HCEC 1CT (cell line): ENCODE data around the gene NDUFAF3.

Experiments used
- DNase-seq: peaks from one replicate; pipeline ENCODE4 v3.0.0-alpha.2; 2017

Gene NDUFAF3

DNA sequence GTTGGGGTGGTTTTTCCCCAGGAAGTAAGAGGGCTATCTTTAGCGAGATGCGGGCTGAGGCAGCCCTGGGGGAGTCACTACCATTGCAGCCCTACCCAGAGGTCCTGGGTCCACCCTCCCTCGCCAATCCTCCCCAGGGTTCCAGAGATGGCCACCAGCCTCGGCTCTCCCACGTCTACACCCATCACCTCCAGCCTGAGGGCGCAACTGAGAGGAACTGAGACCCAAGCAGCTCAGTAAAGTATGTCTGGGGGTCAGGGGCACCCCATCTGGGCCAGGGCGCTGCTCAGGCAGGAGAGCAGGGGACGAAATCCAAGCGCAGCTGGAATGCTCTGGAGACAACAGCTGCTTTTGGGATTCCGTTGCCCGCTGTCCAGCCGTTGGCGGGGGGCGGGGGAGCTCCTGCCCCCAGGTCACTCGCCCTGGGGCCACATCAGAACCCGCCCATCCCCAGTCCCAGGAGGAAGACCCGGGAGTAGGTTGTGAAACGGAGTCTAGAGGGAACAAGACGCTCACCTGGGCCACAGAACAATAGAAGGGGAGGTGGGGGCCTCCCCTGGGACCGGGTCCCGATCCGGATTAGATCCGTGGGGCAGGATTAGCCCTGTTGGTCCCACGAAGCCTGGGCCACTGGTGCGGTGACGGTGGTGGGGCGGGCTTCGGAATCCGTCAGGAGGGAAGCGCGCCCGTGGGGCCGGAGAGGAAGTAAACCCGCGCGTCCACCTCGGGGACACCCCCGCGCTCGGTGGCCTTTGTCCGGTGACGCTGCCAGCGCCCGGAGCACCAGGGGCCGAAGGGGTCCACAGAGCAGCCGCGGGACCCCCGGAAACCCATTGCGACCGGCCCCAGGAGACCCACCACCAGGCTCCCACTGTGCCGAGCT is 1.4 kb upstream of the NDUFAF3 start:
- DNase-seq: peak; percentile 17

DNA sequence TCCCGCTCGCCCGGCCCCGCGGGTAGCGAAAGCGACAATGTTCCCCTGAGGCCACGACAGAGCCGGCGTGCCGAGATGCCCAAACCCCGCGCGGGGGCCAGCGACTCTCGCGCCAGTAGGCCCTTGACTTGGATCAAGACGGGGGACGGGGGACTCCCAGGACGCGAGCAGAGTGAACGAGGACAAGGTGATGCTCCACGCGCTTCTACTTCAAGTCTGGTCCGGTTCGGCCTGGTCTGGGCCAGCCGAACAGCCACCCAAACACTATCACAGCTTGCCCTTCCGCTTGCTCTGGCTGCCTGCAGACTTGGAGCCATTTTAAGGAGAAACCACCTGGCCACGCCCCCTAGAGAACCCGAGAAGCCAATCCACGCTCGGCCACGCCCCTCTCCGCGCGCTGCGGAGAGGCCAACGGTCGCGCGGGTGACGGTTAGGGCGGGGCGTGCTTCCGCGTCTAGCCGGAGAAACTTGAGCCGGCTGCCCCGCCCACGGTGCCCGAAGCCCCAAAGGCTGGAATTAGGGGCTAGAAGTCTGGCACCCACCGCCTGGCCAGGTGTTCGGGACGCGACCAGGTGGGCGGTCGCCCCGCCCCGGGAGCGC is 608 bp upstream of the NDUFAF3 start:
- peak; percentile 96 for DNase-seq

DNA sequence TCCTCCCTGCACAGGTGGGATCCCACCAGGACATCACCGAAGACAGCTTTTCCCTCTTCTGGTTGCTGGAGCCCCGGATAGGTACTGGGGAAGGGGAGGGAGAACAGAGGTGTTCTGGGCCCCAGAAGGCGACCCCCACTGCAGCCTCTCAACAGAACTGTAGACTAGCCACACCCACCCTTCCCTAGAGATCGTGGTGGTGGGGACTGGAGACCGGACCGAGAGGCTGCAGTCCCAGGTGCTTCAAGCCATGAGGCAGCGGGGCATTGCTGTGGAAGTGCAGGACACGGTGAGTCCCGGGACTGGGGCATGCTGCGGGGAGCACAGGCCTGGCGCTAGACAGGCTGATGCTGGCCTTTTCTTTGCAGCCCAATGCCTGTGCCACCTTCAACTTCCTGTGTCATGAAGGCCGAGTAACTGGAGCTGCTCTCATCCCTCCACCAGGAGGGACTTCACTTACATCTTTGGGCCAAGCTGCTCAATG is 809 bp downstream of the NDUFAF3 start:
- no peak for DNase-seq

DNA sequence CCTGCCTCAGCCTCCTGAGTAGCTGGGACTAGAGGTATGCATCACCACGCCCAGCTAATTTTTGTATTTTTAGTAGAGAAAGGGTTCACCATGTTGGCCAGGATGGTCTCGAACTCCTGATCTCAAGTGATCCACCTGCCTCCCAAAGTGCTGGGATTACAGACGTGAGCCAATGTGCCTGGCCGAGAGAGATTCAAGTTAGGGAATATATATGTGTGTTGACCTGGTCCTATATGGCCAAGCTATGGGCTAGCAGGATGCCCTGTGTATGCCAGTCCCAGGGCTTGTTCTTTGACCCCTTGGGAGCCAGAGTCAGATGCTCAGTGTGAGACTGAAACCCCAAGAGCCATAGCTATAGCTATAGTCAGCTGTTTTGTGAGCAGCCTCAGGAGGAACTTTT is 1.9 kb downstream of the NDUFAF3 start:
- no peak for DNase-seq

DNA sequence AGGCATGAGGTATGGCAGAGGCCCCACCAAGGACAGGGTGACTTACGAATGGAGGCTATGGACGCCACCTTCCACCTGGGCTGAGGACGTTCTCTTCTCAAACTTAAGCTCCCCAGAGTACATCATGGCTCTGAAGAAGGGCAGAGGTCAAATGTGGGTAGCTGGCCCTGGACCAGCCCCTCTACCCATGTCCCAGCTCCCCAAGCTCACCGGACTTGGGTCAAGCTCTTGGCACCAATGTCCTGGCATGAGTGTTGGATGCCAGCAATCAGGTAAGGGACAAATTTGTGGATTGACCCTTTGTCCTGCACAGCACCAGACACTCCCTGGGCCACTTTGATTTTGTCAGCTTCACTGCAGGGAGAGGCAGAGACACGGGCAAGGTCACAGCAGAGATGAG is 2.5 kb downstream of the NDUFAF3 start:
- DNase-seq: no peak

DNA sequence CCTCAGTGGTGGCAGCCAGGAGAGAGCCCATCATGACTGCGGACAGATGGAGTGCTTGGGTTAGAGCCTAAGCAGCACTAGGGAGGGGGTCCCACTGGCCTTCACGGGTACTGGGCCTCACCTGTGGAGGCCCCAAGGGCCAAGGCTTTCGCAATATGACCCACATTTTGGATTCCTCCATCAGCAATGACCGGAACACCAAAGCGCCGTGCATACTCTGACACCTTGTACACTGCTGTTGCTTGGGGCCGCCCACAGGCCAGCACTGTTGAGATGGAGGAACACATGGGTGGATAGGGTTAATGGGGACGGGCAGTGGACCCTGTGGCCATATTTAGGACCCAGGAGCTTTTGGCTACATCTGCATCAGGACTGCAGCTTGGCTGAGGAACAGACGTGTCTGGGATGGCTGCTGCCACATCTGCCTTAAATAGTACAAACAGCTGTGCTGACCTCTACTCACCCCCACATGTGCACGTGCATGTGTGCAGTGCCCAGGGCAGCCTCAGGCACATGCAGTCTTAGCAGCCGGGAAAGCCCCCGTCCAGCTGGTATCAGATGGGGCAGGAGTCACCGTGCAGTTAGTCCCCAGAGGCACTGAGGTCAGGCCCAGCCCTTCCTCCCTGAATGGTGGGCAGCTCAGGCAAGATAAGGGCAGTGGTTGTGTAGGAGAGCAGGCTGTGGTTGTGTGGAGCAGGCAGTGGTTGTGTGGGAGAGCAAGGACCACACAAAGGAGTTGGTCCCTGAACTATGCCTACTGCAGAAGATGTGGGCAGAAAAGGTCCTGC is 3.3 kb downstream of the NDUFAF3 start:
- no peak for DNase-seq

DNA sequence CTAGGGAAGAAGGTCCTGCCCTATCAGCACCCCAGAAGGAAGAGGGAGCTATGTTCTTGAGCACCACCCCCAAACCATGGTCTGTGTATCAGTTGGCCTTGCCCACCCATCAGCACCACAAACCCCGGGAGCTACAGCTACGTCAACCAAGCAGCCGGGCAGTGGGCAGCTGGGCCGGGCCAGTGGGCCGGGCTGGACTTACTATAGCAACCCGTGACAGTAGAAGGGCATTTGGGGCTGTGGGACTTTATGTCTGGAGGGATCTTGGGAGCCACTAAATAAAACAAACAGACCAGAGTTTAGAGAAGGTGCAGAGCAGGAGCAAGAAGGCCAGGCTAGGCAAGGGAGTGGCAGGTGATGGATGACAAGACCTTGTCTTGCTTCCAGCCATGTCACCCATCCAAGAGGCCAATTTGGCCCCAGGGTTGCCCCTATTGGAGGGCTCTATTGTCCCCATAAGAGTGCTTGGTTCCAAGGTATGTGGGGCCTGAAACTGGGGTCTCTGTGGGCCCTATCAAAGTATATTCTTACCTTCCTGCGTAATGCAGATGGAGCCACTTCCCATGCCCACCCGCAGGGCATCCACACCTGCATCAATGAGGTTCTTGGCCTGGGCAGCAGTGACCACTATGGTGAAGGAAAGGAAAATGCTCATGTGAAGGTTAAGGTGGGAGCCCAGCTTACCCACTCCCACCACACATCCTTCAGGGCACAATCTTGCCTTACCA is 4.0 kb downstream of the NDUFAF3 start:
- no peak for DNase-seq

DNA sequence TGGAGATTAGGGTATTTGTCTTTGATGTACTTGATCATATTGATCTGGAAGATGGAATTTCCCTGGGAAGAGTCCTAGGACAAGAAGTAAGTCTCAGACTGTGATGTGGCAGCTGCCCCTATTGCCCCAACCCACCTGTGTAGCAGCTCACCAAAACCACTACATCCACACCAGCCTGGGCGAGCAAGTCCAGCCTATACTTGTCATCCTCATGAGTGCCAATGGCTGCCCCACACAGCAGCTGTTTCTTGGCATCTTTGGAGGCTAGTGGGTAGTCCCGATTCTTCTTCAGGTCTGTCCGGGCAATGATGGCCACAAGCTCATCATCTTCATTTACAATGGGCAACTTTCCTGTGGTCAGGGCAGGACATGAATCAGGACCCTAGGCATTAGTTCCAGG is 4.6 kb downstream of the NDUFAF3 start:
- DNase-seq: no peak

DNA sequence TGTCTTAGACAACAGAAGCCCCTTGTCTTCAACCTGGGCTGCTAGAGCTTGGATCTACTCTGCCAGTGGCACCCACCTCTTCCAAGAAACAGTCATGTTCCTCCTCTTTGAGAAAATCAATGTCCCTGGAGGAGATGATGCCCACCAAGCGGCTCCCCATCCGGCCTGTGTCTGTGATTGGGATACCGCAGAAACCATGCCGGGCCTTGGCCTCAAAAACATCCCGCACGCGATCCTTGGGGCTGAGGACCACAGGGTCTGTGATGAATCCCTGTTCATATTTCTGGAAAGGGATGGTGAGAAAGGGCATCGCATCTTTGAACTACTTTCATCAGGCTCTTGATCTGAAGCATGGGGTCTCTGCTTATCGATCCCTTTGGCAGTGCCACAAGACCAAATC is 5.7 kb downstream of the NDUFAF3 start:
- DNase-seq: no peak

DNA sequence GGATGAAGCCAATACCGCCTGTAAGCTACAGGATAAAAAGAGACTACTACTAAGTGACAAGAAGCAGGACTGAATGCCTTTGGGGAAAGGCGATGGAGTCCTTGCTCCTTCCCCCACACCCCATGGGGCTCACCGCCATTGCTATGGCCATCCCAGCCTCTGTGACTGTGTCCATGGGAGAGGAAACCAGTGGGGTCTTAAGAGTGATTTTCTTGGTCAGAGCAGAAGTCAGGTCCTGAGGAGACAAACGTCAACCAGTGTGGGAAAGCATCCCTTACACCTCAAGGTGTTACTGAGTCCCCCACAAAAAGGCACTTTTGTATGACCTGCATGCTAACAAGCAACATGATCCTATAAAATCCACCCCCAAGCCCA is 6.4 kb downstream of the NDUFAF3 start:
- no peak for DNase-seq

DNA sequence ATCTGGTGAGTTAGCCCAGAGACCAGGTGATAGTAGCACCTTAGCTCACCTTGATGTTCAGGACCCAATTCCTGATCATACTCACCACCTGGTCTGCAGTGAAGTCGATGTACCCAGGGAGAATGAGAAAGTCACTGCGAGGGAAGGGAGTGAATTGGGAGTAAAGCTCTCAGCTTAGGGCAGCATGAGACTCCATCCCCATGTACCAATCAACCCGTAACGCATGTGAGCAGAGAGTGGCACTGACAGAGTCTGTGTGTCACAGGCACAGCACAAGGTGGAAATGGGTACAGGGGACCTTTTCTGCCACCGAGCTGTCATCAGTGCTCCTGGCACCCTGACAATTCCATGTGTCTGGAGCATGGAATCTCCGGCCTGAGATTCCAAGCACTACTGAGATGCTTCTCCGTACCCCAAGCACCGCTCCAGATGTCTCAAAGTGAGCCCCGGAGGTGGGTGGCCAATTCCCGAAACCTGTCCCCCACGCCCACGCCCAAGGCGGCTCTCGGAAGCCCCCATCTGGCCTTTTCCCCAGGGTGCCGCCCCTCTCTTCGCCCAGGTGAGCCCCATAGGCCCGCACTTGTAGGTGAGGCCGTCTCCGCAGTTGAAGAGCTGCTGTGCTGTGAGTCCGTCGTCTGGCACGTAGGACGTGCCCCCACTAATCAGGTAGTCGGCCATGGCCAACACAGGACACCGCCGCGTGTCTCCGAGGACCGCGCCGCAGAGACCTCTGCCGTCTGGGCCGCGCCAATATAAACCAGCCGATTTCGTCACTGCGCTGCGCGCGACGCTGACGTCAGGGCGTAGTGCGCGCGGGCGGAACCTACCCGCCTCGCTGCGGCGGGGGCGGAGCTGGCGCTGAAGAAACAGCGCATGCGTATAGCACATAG is 7.0 kb downstream of the NDUFAF3 start, which contains the start of gene IMPDH2:
Gene IMPDH2 (minus strand): TSS at position 726 of the 890 bp plus-strand sequence. CDS start 48 bp downstream, at position 678.
- peak; percentile 89 for DNase-seq

DNA sequence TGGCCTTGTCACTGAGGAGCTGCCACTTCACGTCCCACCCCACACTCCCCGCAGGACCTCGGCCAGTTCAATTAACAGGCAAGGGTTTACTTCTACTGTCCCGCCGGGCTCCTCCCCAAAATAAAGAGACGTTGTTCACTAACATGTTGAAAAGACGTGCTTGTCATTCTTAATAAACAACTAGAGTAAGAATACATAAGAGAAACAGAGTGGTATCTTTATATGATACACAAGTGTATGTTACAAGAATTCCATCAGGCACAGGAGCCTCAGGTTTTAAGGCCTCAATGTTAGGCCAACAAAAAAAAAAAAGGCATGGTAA is 7.6 kb downstream of the NDUFAF3 start:
- no peak for DNase-seq

DNA sequence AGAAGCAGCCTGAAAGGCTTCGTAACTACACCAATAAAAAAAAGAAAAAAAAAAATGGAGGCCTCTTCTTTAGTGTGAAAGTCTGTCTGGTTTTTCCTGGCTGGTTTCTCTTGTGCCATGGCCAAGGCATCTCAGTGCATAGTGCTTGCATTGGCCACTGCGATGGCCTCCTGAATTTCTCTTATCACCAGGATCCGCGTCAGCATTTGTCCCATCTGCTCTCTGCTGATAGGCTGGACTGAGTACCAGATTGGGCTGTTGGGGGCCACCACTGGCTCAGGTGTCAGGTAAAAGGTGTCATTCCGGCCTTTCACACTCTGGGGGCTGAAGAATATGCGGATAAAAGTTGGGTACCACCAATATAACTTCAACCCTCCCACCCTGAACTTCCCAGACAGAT is 8.4 kb downstream of the NDUFAF3 start:
- no peak for DNase-seq

DNA sequence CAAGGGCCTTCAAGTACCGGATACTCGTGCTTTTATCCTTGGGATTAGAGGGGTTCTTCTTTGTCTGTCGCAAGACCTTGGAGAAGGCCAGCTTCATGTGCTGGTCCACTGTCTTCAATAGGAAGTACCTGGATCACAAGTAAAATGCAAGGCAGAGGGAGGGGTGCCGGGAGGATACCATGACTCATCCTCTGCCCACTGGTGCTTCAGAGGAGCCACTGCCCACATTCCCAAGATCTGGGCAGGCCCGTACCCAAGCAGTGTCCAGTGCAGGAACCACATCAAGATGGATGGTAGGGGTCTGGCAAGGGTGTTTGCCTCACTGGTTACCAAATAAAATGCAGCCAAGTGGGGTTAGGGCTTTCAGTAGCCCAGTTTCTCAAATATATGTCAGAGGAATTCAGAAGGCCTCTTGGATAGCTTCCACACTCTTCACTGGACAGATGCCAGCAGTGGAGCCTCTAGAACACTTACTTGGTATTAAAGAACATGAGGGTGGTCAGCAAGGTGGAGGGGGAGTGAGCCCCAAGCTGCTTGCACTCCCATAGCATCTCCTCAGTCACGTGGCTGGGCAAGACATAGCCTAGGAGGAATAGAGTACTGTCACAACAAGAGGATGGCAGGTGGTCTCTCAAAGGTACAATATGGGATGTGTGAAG is 10.9 kb downstream of the NDUFAF3 start:
- no peak for DNase-seq

DNA sequence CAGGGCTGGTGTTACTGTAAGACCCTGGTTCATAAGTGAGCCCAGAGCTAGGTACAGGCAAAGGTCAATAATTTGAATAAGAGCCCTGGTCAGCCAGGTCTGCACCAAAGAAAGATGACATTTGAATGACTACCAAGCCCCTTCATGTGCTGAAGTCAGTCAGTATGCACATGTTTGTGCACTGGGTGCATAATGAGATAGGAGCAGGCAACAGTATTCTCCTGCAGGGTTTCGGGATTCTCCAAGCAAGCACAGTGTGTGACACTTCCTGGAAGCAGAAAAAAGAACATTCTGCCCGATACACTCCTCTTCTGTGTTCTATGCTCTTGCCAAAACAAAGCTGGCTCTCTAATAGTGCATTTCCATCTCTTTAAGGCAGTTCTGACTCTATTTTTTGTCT is 12.7 kb downstream of the NDUFAF3 start:
- no peak for DNase-seq

DNA sequence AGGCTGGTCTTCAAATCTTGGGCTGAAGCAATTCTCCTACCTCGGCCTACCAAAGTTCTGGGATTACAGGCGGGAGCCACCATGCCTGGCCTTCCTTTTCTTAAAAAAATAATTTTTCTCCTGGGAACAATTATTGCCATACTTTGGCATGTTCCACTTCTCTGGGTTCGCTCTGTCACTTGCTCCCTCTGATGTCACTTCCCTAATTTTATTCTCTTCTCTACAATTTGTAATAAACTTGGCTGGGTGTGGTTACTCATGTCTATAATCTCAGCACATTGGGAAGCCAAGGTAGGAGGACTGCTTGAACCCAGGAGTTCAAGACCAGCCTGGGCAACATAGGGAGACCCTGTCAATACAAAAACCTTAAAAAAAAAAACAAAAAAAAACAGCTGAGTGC is 13.4 kb downstream of the NDUFAF3 start:
- DNase-seq: no peak

DNA sequence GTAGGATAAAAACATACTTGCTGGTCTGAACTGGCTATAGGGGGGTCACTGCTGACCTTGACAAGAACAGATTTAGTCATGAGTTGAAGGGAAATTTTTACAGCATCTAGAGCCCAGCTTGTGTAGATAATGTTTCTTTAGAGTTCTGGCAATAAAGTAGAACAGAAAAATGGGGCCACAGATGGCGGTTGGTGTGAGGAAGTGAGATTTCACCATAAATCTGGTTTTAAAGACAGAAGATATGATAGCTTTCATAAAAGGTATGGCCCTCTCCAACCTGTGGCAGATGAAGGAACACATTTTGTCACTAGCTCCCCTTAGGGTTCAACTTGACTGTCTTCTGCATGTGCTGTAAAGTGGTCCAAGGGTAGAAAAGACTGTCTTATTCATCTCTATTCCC is 31.6 kb downstream of the NDUFAF3 start:
- no peak for DNase-seq

DNA sequence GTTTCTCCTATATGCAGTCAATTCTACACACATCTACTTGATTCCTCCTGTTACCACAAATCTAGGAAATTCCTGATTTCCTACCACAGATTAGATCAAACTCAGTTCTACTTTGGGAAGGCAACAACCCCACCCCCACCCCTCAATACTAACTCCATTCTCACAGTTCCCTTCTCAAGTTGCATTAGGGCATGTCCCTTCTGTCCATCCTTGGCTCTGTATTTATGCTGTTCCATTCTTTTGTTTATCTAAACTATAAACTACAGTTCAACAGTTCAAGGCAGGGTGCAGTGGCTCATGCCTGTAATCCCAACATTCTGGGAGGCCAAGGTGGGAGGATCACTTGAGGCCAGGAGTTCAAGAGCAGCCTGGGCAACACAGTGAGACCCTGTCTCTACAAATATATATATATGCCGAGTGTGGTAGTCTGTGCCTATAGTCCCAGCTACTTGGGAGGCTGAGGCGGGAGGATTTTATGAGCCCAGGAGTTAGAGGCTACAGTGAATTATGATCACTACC is 32.5 kb downstream of the NDUFAF3 start:
- DNase-seq: peak; percentile 9

DNA sequence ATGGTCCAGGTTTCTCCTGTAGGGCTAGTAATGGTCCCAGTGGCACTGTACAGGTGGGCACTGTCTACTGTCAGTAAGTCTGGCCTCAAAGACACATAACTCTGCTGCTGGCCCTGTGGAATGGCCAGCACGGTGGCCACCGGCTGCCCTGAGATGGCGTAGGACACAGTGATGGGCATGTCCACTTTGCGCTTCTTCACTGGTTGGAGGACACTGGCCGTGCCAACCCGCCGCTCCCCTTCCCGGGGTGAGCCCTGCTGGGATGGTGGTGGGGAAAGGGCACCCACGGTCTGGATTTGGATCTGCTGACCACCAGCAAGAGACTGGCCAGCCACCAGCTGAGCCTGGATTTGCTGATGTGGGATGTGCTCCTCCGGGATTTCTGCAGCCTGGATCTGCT is 35.3 kb downstream of the NDUFAF3 start:
- DNase-seq: no peak

DNA sequence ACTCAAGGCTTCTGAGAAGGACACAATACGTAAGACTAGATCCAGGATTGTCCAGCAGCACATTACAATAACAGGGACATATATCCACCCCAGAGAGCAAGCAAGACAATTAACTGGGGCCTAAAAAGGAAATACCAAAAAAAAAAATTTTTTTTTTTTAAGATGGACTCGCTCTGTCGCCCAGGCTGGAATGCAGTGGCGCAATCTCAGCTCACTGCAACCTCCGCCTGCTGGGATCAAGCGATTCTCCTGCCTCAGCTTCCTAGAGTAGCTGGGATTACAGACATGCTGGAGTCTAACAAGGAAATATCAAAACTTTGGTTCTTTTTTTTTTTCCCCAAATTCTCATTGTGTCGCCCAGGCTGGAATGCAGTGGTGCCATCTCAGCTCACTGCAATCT is 36.1 kb downstream of the NDUFAF3 start:
- no peak for DNase-seq
